K562 (cell line): ENCODE results near the gene HAP1.

Experiments
- EGR1 ChIP-seq: fragments of 450-650 bp; conservative IDR thresholded peaks from 2 replicates; pipeline ENCODE4 v1.6.1; 2017; ENCODE audit warnings: mild to moderate bottlenecking
- ELF4 ChIP-seq: fragments of 450-650 bp; formaldehyde crosslinking; IDR thresholded peaks from 2 replicates; pipeline ENCODE4 v1.4.0; 2022; ENCODE audit warnings: missing genetic modification characterization
- JUNB ChIP-seq: fragments of 450-650 bp; formaldehyde crosslinking; conservative IDR thresholded peaks from 2 replicates; pipeline ENCODE4 v1.4.0; 2020; ENCODE audit warnings: mild to moderate bottlenecking
- RCOR1 ChIP-seq, 2 experiments: IDR thresholded peaks; 2 replicates each; pipeline ENCODE4 v1.6.1; 2012; ENCODE audit warnings: low read depth in 2 of 2, low read length in 2 of 2, borderline replicate concordance in 1 of 2, improper control_type of control experiment in 1 of 2
- ZZZ3 ChIP-seq: fragments of 450-650 bp; IDR thresholded peaks from 2 replicates; pipeline ENCODE4 v1.6.1; 2016; ENCODE audit warnings: antibody characterized with exemption, mild to moderate bottlenecking, moderate library complexity

DNA sequence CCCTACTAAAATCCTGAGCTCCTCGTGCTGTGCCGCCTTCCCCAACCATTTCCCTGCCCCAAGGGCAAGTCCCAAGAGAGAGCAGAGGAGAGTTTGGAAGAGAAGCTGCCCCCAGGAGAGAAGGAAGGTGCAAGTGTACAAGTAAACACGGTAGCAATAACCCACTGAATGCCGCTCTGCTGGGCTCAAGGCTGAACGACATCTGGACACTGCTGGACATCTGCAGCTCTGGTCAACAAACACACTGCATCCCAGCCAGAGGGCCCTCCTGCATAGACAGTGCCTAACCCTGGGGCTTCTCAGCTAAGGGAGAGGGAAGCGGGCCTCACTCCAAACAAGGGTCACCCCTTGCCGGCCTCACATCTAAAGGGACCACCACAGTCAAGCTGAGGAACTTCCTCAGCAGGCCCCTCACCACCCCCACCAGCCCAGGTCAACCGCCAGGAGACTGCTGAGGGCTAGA is 39.3 kb upstream of the HAP1 start:
- TF ChIP-seq ELF4: no peak
- TF ChIP-seq RCOR1 (IDR thresholded peaks at IDR 0.05; ENCODE audit: borderline replicate concordance in 1 of 2, low read depth in 2 of 2, low read length in 2 of 2): no peak
- TF ChIP-seq EGR1: no peak
- TF ChIP-seq JUNB (CRISPR knock-in tag): no peak
- no peak for TF ChIP-seq ZZZ3
